PFSK-1 (cell line): ENCODE measurements around the gene CEP57L1.

ENCODE experiments used
- POLR2AphosphoS5 ChIP-seq: IDR thresholded peaks from 2 replicates; pipeline ENCODE4 v1.6.1; 2012; ENCODE audit warnings: low read depth, mild to moderate bottlenecking, control low read depth, low read length, moderate library complexity
- SIN3A ChIP-seq: IDR thresholded peaks from 2 replicates; pipeline ENCODE4 v1.6.1; 2012; ENCODE audit warnings: mild to moderate bottlenecking, low read length, moderate library complexity, borderline replicate concordance; ENCODE audit not compliant: insufficient read depth
- TAF1 ChIP-seq: IDR thresholded peaks from 2 replicates; pipeline ENCODE4 v1.6.1; 2012; ENCODE audit warnings: low read length, control low read depth, borderline replicate concordance; ENCODE audit not compliant: insufficient read depth

DNA sequence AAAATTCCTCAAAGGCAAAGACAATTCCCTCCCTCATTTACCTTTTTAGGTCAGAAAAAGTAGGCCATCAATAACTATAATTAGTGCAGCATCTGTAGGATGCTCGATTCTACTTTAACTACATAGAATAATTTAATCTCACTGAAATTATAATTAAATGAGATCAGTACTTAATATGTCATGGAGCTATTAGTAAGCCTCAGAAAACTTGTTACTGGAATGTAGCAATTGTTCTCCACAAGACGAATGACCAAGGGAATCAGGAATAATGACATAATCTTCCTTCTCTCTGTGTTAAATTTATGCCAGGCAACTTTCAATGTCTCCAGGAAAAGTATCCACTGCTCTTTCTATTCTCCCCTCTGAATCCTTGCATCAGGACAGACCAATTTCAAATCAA is 34.7 kb upstream of the CEP57L1 start:
- TF ChIP-seq TAF1 (no peak), SIN3A (no peak), POLR2AphosphoS5 (no peak)
